ENCODE measurements around the gene LEFTY1.
A peak's percentile ranks its signal among the peaks of the same experiment; 100 is the strongest.

Gene LEFTY1

DNA sequence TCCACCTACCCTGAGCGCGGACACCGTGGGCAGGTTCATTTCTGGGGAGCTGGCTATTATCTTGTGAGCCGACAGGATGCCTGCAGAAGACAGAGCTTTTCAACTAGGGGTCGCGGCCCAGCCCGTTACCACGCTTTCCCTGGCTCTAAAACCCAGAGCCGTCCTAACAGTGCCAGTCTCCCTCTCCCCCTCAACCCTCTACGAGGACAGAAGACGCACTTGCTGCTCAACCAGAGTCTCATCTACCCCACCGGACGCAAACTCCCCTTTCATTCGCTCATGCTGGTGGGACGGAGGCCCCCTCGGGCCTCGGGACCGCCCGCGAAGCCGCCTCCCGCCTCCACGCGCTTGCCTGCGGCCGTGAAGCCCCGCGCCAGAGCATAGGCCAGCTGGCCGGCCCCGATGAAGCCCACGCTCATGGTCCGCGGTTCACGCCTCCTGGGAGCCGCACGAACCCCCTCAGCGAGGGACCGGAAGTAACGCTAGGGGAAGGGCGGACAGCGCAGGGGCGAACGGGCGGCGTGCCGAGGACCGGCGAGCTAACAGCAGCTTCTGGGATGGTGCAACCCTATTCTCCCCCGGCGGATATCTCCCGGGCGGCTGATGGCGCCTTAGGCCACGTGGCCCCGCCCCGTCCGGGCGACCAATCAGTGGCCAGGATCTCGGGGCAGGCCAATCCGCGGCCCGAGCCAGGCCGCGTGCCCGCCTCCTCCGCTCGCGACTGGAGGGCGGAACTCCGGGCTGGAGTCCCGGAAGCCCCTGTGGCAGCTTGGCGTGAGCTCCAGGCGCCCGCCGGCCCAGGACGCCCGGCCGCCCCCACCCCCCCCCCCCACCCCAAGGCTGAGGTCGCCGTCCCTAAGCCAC is 35.0 kb upstream of the LEFTY1 start, which contains the start of gene PYCR2:
PYCR2 (minus strand) TSS at position 559 of the 864 bp plus-strand sequence; CDS start at position 419, 140 bp downstream.
- H3K27me3 Mint-ChIP-seq (ENCODE audit: low read depth, poor library complexity) = no peaks in the 10 kb centered on the region
- no peak for TF ChIP-seq CTCF (IDR thresholded peaks at IDR 0.05)
- peak within 1 kb of the TSS; percentile 91 for H3K4me3 Mint-ChIP-seq
- peaks cover 14% of the 10 kb centered on the region for H3K36me3 Mint-ChIP-seq (ENCODE audit: low read depth)
- peak; percentile 94 for DNase-seq
- H3K9me3 Mint-ChIP-seq = no peaks in the 10 kb centered on the region
- peak within 1 kb of the TSS; percentile 96 for H3K27ac Mint-ChIP-seq
- peaks cover 29% of the 10 kb centered on the region for H3K4me1 Mint-ChIP-seq

GRCh38 chr1:225923381-225923691 is 34.4 kb upstream of the LEFTY1 start:
- Mint-ChIP-seq H3K9me3 (no peaks in the 10 kb centered on the region), H3K4me1 (peaks cover 25% of the 10 kb centered on the region), H3K36me3 (ENCODE audit: low read depth) (peaks cover 15% of the 10 kb centered on the region), H3K27ac (peak overlapping the region; percentile 96), H3K4me3 (peak overlapping the region; percentile 91), H3K27me3 (ENCODE audit: low read depth, poor library complexity) (no peaks in the 10 kb centered on the region)
- DNase-seq = no peak
- no peak for TF ChIP-seq CTCF (IDR thresholded peaks at IDR 0.05)

- H3K27ac Mint-ChIP-seq = no peak overlapping the region
- no peaks in the 10 kb centered on the region for H3K9me3 Mint-ChIP-seq
- peaks cover 29% of the 10 kb centered on the region for H3K36me3 Mint-ChIP-seq (ENCODE audit: low read depth)
- peaks cover 21% of the 10 kb centered on the region for H3K4me1 Mint-ChIP-seq
- H3K27me3 Mint-ChIP-seq (ENCODE audit: low read depth, poor library complexity) = no peaks in the 10 kb centered on the region
- no peak for TF ChIP-seq CTCF (IDR thresholded peaks at IDR 0.05)
- no peak for DNase-seq
- H3K4me3 Mint-ChIP-seq = peak overlapping the region; percentile 91
Measured at GRCh38 chr1:225921734-225922709, 33.1 kb upstream of the LEFTY1 start.

GRCh38 chr1:225919906-225920305 is 31.0 kb upstream of the LEFTY1 start:
- DNase-seq = no peak
- H3K27ac Mint-ChIP-seq = no peak overlapping the region

DNA sequence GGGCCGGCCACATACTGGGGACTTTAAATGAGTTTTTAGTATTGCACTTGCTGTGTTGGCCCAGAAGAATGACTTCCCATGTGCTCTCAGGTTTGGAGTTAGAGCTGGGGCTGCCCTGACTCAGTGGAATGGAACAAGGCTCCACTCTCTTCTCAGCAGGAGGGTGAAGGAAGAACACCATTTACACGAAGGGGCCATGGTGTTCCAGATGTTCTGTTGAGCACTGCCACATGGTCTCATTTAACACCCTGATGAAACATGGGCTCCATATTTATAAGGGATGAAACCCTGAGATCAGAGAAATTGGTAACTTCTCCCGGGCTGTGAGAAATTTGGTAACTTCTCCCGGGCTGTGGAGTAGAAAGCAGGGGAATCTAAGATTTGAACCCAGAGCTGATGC is 29.3 kb upstream of the LEFTY1 start:
- Mint-ChIP-seq H3K4me1 (peaks cover 25% of the 10 kb centered on the region), H3K27ac (no peak overlapping the region), H3K9me3 (no peaks in the 10 kb centered on the region), H3K27me3 (ENCODE audit: low read depth, poor library complexity) (peaks cover 7% of the 10 kb centered on the region), H3K36me3 (ENCODE audit: low read depth) (peaks cover 33% of the 10 kb centered on the region), H3K4me3 (no peak overlapping the region)
- TF ChIP-seq CTCF (IDR thresholded peaks at IDR 0.05) = no peak
- DNase-seq = no peak

More at GRCh38 chr1:225919906-225920305, 31.0 kb upstream of the LEFTY1 start:
- Mint-ChIP-seq H3K4me3 (no peak overlapping the region), H3K27me3 (ENCODE audit: low read depth, poor library complexity) (no peaks in the 10 kb centered on the region), H3K4me1 (peaks cover 28% of the 10 kb centered on the region), H3K36me3 (ENCODE audit: low read depth) (peaks cover 33% of the 10 kb centered on the region), H3K9me3 (no peaks in the 10 kb centered on the region)
- TF ChIP-seq CTCF (IDR thresholded peaks at IDR 0.05) = no peak

Data from nephron progenitor cell (in vitro differentiated cells).